COLO668 (cell line): Measurements from ENCODE around the gene APP.
"Not testable (repeated sequence)": the region's sequence is repeated elsewhere in the genome, so short reads cannot be mapped to it uniquely, and the experiment has no call there.

Source experiments
- DNase-seq: peaks from one replicate; lab custom pipeline; 2025; ENCODE audit not compliant: unreplicated experiment; lab: John Stamatoyannopoulos, UW

APP gene

DNA sequence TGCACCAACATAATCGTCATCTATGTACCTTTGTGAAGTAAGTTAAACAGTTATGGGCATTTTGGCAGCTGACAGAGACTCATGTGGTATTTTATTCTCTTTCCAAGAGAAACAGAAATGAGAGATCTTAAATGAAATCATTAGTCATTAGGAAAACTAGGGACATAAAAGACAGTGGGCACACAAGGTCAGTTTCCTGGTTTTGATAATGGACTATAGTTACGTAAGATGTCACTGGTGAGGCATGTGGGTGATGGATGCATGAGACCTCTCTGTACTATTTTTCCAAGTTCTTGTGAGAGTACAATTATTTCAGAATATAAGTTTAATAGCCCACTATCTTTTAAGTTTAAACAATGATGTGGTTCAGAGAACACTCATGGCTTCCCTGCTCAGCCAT is 216.9 kb downstream of the APP start:
- no peak for DNase-seq

- no peak for DNase-seq
Measured at GRCh38 chr21:25953196-25953595, 217.4 kb downstream of the APP start.

- DNase-seq = no peak
Measured at GRCh38 chr21:25952306-25952705, 218.3 kb downstream of the APP start.

GRCh38 chr21:25949701-25950100 is 220.9 kb downstream of the APP start:
- no peak for DNase-seq

DNA sequence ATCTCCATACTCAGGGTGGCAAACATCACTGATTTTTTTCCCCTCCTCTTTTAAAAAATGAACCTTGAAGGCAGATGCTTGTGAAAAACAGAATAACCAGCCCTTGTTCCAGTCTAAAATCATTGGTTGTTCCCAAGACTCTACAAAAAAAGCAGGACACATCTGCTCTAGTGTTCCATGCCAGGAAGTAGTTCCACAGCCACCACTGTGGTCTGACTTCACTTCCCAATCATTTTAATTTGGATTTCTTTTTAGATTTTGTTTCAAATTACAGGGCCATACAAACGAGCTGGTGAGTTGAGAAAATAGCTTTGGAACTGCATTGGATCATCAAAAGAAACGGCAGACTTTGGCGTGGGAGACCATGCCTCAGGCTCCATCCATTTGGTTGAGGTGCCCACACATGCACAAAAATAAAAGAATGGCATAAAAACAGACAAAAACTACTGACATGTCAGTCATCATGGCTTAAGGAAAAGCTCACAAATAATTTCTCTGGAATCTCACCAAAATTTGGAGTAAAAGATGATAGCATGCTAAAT is 225.8 kb downstream of the APP start:
- no peak for DNase-seq

GRCh38 chr21:25944082-25944481 is 226.5 kb downstream of the APP start:
- no peak for DNase-seq

GRCh38 chr21:25942135-25942534 is 228.4 kb downstream of the APP start:
- no peak for DNase-seq

- DNase-seq = no peak
Measured at GRCh38 chr21:25939396-25939761, 231.2 kb downstream of the APP start.

DNA sequence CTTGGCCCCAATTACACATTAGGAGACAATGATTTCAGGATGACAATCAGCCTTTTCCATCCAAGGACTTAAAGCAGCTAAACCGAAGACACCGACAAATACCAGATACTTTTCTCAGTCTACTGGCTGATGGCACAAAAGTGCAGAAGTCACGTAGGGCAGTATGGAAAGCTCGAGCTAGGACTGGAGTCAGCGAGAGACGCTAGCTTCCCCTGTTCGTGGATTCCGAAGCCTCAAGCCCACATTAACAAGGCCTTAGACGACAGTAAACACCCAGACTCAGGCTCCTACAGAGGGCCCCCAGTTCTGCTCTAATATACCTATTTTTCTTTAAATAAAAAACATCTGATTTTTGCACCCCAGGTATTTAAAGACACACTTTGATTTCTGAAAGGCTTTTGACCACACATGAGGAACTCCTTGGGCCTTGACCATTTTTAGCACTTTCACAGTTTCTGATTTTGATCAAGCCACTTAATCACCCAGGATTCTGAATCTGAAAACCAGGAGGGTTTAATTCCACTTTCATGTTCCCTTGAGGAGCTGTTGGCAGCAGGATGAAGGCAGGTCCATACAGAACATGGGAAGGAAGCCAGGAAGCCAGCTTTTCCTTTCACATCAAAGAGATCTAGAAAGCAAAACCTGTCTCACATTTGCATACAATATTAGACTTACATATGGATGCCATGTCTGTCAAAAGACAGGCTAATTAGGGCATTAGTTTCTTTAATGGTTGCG is 231.7 kb downstream of the APP start:
- no peak for DNase-seq

- DNase-seq = no peak
Measured at GRCh38 chr21:25936776-25937175, 233.8 kb downstream of the APP start.

GRCh38 chr21:25934771-25935224 is 235.8 kb downstream of the APP start:
- DNase-seq = no peak

GRCh38 chr21:25934130-25934529 is 236.4 kb downstream of the APP start:
- no peak for DNase-seq

DNA sequence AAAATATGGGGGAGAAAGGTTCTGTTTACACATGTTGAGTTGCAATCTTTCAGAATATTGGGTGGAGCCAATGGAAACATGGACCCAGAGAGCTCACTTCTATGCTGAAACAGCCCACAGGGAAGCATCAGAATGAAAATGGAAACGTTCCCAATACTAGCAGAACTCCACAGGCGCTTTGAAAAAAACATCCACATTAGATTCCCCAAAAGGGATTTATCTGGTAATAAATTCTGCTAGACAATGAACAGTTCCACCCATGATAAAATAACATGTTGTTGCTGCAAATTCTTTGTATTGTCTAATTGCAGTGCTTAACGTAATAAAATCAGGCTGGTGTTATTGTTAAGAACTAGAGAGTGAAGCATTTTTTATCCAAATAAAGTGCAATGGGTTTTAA is 238.8 kb downstream of the APP start:
- DNase-seq = no peak

DNA sequence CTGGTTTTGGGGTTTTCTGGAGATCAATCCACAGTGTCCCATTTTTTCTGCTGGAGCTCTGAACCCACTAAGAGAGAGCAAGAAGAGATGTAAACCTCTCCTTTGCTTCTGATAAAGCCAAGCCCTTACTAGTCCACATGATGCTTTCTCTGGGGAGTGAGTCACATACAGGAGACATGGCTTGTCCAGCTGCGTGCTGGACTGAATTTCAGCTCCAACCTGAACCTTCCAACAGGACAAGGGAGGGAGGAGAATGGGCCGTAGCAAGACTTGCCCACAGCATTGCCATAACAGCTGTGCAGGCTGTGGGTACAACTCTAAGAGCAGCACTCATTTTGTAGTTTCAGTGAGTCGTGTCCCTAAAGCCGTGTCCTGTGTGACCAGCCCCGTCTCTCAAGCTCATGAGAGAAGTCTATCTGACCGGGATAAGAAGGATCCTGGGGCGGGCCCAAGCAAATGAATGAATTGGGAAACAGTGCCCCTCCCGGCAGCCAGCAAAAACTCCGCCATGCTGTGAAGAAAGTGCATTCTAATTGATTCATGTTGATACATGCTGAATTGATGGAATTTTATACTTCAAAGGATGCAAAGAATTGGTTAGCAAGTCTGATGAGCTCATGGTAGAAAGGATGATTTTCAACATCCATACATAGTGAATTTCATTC is 240.6 kb downstream of the APP start:
- DNase-seq = no peak

GRCh38 chr21:25927195-25927880 is 243.2 kb downstream of the APP start:
- DNase-seq = no peak

DNA sequence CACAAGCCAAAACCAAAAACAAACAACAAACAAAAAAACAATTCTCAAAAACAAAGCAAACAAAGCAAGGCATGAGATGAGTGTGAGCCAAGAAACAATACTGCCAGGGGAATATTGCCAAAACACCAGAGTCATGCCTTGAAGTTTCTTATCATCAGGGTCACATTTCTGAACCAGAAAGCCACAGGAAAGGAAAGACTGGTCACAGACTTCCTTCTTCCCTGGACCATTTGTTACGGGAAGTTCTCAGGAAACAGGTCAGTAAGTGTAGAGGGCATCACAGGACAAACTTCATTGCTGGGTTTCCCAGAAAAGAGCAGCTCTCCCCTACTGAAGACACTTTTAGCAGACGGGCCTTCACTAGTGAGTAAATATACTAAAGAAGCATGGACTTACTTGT is 244.6 kb downstream of the APP start:
- no peak for DNase-seq

DNA sequence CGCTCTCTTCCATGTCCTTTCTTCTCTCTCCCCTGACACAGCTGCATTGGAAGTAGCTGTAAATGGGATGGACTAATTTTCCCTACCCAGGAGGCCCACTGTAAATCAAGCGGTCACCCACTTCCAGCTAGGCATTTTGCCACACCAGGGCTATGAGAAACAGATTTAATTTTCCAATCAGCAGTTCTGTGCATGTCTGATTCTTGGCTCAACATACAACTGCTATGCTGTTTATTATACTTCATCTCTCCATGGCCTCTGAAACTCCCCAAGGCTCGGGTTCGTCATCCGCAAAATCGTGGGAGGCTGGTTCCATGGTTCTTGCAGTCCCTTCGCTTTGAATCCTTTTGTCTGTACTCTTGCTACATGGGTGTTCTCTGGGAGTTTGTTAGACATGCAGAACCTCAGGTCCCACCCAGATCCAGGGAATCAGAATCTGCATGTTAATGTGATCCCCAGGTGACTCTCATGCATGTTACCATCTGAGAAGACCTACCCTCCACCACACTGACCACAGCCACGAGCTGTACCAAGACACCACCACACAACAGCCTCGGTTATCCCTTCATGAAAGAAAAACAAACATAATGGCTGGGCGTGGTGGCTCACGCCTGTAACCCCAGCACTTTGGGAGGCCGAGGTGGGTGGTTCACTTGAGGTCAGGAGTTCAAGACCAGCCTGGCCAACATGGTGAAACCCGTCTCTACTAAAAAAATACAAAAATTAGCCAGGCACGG is 245.3 kb downstream of the APP start:
- no peak for DNase-seq

DNA sequence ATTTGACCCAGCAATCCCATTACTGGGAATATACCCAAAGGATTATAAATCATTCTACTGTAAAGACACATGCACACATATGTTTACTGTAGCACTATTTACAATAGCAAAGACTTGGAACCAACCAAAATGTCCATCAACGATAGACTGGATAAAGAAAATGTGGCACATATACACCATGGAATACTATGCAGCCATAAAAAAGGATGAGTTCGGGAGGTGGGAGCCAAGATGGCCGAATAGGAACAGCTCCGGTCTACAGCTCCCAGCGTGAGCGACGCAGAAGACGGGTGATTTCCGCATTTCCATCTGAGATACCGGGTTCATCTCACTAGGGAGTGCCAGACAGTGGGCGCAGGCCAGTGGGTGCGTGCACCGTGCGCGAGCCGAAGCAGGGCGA is 252.4 kb downstream of the APP start:
- DNase-seq = not testable (repeated sequence)

DNA sequence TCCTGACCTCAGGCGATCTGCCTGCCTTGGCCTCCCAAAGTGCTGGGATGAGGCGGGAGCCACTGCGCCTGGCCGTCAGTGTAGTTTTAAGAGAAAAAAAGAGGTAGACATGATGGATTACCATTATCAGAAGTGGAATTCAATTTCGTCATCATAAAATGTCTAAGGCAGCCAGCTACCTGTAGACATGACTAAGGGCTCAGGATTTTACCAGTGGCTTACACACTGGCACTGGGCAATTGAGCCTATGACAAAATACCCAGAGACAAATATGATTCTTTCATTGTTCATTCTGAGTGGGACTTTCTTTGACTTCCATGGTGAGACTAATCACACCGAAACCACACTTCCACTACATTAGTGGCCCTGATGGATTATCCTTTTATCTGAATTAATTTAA is 254.3 kb downstream of the APP start:
- no peak for DNase-seq

- no peak for DNase-seq
Measured at GRCh38 chr21:25913479-25913878, 257.1 kb downstream of the APP start.

DNA sequence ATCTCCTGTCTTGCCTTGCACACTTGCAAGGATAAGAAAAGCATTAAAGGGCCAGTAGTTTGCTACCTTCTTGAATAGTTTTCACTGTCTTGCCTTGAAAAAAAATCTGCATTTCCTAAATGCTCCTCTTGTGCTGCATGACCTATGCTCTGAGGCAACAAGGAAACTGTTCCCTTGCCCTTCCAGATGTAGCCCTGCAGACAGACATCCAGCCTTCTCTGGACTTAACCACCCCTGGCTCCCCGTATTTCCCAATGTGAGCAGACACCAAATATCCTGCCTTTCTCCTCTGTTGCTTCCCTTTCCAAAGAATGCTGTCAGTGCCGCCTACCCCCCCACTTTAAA is 258.2 kb downstream of the APP start:
- DNase-seq = no peak
